WI38 (cell line): Measurements from ENCODE around the gene LRRC15.

Experiments
- H3K4me3 ChIP-seq: 2 replicates; pipeline ENCODE4 v1.5.1; 2011; ENCODE audit warnings: low read depth, mild to moderate bottlenecking, control low read depth, low read length
- CTCF ChIP-seq: IDR thresholded peaks from 2 replicates; pipeline ENCODE4 v1.5.1; 2012; ENCODE audit warnings: low read depth, mild to moderate bottlenecking, control low read depth, low read length

The LRRC15 gene

GRCh38 chr3:194369522-194370279 is at the start of gene LRRC15:
Gene LRRC15, minus strand, starts transcription at chr3:194369743. Its CDS starts 8,700 bp downstream, at chr3:194361043.
- no peak within 1 kb of the TSS for H3K4me3 ChIP-seq
- no peak for TF ChIP-seq CTCF

- no peak for TF ChIP-seq CTCF
These were observed 49.1 kb upstream of the LRRC15 start for GRCh38 chr3:194418671-194419070.

GRCh38 chr3:194407423-194407822 is 37.9 kb upstream of the LRRC15 start:
- H3K4me3 ChIP-seq, result no peak overlapping the region
- TF ChIP-seq CTCF, result no peak

More at GRCh38 chr3:194418671-194419070, 49.1 kb upstream of the LRRC15 start:
- no peak overlapping the region for H3K4me3 ChIP-seq

GRCh38 chr3:194405766-194406165 is 36.2 kb upstream of the LRRC15 start:
- TF ChIP-seq CTCF, result no peak
- no peak overlapping the region for H3K4me3 ChIP-seq

- no peak for TF ChIP-seq CTCF
- no peak overlapping the region for H3K4me3 ChIP-seq
These were observed 35.0 kb upstream of the LRRC15 start for GRCh38 chr3:194404365-194405140.

- no peak overlapping the region for H3K4me3 ChIP-seq
- no peak for TF ChIP-seq CTCF
These were observed 32.4 kb upstream of the LRRC15 start for GRCh38 chr3:194401868-194402329.

- no peak overlapping the region for H3K4me3 ChIP-seq
- TF ChIP-seq CTCF, result no peak
These were observed 31.8 kb upstream of the LRRC15 start for GRCh38 chr3:194401346-194401745.
